MG63 (cell line): ENCODE results near the gene PLCH1. TPM values are rescaled to one million over a fixed set of nuclear protein-coding genes. Genes with fewer than 3 reads are reported as not detected.

Experiments used
- DNase-seq: peaks from one replicate; pipeline ENCODE4 v3.0.0-alpha.2; 2020
- H3K27me3 ChIP-seq: fragments of 250-450 bp; sonication (Bioruptor Pico); 2 replicates; pipeline ENCODE4 v1.5.1; 2020; ENCODE audit warnings: mild to moderate bottlenecking, moderate library complexity
- H3K36me3 ChIP-seq: fragments of 250-450 bp; sonication (Bioruptor Pico); 2 replicates; pipeline ENCODE4 v1.5.1; 2020; ENCODE audit warnings: mild to moderate bottlenecking, moderate library complexity
- H3K4me3 ChIP-seq: fragments of 250-450 bp; sonication (Bioruptor Pico); 2 replicates; pipeline ENCODE4 v1.5.1; 2020; ENCODE audit warnings: mild to moderate bottlenecking, moderate library complexity
- H3K9me3 ChIP-seq: fragments of 250-450 bp; sonication (Bioruptor Pico); 2 replicates; pipeline ENCODE4 v1.5.1; 2020; ENCODE audit warnings: mild to moderate bottlenecking, moderate library complexity
- total RNA-seq: library from RNA; depleted of rRNA; stranded (reverse); fragments of >200 nt; shearing (Covaris generic); gene quantifications from 2 replicates; pipeline ENCODE4 v1.2.3, GENCODE V29; 2014; ENCODE audit warnings: low replicate concordance

The PLCH1 gene
- total RNA-seq, 1 experiment from 2014 or later = not detected

DNA sequence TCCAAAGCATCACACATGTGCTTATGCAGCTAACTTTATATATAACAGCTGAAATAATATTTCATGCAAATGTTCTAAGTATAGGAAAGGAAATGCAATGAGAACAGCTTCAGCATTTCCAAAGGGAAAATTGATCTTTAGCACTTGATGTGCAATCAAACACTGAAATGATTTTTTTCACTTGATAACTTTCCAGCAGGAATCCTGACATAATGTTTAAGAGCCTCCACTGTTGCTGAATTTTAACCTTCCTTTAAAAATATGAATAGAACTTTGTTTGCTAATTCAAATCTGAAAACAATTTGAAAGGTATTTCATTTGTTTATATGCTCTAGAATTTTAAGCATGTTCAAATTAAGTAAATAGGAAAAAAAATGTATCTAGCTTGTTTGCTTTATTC is 354.5 kb downstream of the PLCH1 start:
- H3K27me3 ChIP-seq = no peaks in the 10 kb centered on the region
- no peaks in the 10 kb centered on the region for H3K36me3 ChIP-seq
- H3K9me3 ChIP-seq = no peaks in the 10 kb centered on the region
- no peak for DNase-seq
- no peak overlapping the region for H3K4me3 ChIP-seq

DNA sequence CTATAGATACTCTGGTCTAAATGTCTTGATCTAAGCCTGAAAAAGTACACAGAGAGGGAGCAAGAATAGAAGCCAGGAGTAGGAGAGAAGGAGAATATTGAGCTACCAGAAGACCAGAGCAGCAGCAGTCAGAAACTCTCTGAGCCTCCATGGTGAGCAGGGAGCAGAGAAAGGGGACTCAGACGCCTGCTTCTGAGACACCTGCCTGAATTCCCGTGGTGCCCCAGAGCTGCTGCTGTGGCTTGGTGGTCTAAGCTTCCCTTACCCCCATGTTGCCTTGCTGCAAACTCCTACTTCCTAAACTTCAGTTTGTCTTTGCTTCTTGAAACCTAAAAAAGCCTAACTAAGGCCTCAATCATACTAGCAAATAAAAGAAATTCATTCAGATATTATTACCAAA is 356.5 kb downstream of the PLCH1 start:
- Histone ChIP-seq H3K27me3 (no peaks in the 10 kb centered on the region), H3K9me3 (no peaks in the 10 kb centered on the region), H3K4me3 (no peak overlapping the region), H3K36me3 (no peaks in the 10 kb centered on the region)
- DNase-seq = no peak

DNA sequence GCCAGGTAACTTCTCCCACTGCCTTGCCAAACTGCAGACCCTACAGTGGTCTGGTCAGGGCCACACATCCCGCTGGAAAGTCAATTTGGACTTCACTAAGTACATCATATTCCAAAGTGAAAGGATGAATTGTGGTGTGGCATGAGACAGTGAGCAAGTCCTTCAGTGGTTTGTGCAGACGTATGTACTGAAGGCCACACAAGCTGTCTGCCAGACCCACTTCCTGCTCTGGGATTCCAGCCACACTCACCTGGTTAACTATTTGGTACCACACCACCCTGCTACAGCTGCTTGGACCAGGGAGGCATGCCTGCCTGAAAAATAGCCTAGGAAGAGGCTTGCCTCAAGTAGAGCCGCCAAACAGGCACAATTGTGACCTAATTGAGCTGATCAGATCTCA is 357.3 kb downstream of the PLCH1 start:
- Histone ChIP-seq H3K27me3 (no peaks in the 10 kb centered on the region), H3K9me3 (no peaks in the 10 kb centered on the region), H3K4me3 (no peak overlapping the region), H3K36me3 (no peaks in the 10 kb centered on the region)
- no peak for DNase-seq

DNA sequence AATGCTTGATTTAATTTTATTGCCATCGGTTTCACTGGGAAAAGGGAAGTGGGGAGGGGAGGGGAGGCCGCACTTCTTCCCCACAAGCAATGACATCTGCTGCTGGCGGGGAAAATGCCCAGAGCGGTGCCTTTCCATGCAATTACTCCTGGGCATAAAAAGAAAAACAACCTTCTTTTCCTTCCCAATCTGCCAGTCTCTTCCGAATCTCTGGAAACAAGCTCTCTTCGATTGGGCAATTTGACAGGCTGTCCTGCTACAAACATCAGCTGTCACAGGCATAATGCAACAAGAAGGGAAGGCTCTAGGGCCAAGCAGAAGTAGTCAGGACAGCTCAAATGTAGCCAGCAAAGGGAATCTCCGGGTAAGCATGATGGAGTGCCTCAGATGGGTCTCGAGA is 358.0 kb downstream of the PLCH1 start:
- no peak overlapping the region for H3K4me3 ChIP-seq
- no peak for DNase-seq
- no peaks in the 10 kb centered on the region for H3K9me3 ChIP-seq
- H3K36me3 ChIP-seq = no peaks in the 10 kb centered on the region
- H3K27me3 ChIP-seq = no peaks in the 10 kb centered on the region

DNA sequence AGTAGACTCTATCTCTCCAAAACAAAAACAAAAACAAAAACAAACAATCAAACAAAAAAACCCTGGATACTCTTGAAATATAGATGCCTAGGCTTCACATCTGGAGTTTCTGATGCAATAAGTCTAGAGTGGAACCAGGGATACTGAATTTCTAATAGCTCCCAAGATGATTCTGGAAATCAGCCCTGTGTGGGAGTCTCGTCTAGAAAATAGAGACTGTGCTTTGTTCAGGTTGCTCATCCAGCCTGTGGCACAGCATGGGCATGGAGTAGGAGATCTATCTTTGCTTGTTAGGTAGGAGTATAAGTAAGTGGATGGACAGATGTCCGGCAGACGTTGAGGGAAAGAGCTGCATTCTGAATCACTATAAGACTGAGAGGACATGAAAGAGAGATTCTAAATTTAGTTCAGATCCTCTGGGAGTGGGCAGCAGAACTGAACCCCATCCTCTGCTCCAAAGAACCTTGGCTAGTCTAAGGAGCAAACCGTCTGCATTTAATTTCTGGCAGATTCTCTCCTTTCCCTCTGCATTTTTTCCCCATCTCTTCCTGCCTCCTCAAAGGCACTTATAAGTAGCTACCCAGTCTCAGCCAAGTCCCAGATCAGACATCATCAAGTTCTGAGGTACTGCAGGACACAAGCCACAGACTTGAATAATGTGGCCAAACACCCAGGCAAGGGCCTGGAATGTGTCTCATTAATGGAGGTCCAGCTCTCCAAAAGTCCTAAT is 358.8 kb downstream of the PLCH1 start:
- H3K27me3 ChIP-seq = no peaks in the 10 kb centered on the region
- no peak for DNase-seq
- H3K36me3 ChIP-seq = no peaks in the 10 kb centered on the region
- H3K9me3 ChIP-seq = no peaks in the 10 kb centered on the region
- H3K4me3 ChIP-seq = no peak overlapping the region

DNA sequence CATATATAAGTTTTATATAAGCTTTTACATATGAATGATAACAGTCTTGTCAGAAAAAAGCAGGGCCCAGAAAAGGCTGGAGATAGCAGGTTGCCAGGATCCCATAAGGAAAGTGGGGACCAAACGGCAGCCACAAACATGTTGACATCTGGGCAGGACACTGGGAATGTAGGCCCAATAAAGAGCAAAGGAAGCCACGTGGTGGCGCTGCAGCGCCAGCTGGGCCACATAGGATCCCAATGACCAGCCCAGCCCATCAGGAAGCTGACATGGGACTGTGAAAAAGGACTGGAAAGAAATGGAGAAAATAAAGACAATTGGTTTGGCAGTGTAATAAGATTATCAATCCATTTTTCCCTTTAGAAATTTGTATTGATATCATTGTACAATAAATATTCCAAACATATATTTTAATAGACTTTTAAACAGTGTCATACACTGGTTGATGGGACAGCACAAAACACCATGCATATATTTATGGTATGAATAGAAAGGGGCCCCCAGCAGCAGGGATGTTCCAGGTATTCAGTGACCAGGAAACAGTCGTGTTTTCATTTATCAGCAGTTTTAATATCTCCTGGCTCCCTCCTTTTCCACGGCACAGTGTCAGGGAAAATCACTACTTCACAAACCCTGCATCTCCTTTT is 362.4 kb downstream of the PLCH1 start:
- no peak overlapping the region for H3K4me3 ChIP-seq
- no peaks in the 10 kb centered on the region for H3K36me3 ChIP-seq

DNA sequence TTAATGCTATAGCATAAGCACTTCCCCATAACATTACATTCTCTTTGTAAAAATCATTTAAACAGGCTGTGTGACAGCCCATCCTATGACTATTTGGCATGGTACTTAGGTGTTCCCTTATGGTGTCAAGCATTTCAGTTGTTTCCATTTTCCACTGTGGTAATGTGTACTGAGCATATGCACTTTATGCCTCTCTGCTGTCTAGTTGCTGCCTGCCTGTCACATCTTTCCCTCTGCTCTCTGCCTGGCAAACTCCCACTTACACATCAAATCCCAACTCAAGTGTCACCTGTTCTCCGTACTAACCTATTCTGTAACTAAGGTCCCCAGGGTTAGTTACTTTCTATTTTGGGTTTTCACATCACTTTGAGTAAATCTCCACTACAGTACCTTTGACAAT is 367.0 kb downstream of the PLCH1 start:
- no peak overlapping the region for H3K4me3 ChIP-seq
- H3K27me3 ChIP-seq = no peaks in the 10 kb centered on the region
- H3K9me3 ChIP-seq = no peaks in the 10 kb centered on the region
- no peak for DNase-seq
- no peaks in the 10 kb centered on the region for H3K36me3 ChIP-seq

More for the DNA sequence above, 362.4 kb downstream of the PLCH1 start:
- DNase-seq = peak; percentile 65
- no peaks in the 10 kb centered on the region for H3K9me3 ChIP-seq
- no peaks in the 10 kb centered on the region for H3K27me3 ChIP-seq

DNA sequence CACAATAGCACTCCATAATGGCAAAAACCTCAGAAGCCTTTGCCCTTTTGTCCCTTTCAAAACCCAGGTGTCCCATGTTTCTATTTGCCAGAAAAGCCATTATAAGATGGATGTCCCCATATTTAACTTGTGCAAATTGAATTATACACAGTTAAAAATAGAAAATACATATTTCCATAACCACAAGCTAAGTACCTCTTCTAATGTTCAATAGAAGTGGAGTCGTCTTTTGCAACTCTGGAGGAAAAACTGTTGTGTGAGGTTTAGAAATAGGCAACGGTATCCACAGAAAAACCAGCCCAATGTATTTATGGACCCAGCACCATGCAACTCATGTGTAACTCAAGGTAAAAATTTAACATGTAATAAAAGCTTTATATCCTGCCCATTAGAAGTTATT is 367.8 kb downstream of the PLCH1 start:
- H3K27me3 ChIP-seq = no peaks in the 10 kb centered on the region
- H3K9me3 ChIP-seq = no peaks in the 10 kb centered on the region
- no peaks in the 10 kb centered on the region for H3K36me3 ChIP-seq
- DNase-seq = no peak
- no peak overlapping the region for H3K4me3 ChIP-seq

DNA sequence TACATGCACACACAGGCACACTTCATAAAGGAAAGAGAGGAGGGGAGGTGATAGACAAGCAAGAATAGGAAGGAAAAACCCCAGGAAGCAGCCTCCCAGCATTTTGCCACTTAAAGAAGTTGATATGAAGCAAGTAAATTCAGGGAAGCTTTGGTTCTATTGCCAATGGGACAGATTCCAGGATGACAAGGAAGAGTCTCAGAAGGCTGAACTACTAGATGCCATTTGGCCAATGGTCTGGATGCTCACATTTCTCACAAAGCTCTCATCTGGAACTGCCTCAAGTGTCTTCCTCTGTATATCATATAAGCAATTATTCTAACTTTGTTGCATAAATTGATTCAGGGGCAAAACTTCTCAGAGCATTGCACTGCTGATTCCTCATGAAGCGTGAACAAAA is 372.6 kb downstream of the PLCH1 start:
- no peak for DNase-seq
- Histone ChIP-seq H3K4me3 (no peak overlapping the region), H3K27me3 (no peaks in the 10 kb centered on the region), H3K36me3 (no peaks in the 10 kb centered on the region), H3K9me3 (no peaks in the 10 kb centered on the region)

DNA sequence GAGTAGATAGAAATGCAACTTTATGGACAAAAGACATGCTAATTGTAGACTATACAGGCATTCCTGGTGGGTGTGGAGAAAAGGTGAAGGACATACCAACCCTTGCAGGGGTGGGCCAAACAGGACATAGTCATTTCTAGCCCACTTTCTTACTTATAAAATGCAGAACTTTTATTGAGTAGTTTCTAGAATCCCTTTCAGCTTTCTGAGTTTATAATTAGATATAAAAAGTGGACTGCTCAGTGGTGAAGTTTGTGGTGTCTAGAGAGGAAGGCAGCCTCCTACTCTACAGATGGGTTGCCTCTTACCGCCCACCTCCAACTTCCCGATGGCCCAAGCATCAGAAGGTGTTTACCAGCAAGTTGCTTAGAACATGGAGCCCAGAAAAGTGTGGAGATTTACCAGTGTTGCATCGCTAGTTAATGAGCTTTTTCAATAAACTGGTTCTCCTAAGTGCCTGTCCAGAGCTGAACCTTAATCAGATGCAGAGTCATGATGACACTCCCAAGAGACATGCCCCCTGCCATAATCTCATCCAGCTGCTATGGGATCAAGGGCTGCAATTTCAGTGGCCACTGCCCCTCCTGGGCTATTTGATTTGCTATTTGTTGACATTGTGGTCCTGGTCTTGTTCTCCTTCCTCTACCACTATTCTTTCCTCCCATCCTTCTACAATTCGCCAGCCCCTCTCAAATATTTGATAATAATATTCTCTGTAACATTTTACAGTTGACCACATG is 373.9 kb downstream of the PLCH1 start:
- Histone ChIP-seq H3K36me3 (no peaks in the 10 kb centered on the region), H3K27me3 (no peaks in the 10 kb centered on the region), H3K9me3 (no peaks in the 10 kb centered on the region), H3K4me3 (no peak overlapping the region)
- no peak for DNase-seq

DNA sequence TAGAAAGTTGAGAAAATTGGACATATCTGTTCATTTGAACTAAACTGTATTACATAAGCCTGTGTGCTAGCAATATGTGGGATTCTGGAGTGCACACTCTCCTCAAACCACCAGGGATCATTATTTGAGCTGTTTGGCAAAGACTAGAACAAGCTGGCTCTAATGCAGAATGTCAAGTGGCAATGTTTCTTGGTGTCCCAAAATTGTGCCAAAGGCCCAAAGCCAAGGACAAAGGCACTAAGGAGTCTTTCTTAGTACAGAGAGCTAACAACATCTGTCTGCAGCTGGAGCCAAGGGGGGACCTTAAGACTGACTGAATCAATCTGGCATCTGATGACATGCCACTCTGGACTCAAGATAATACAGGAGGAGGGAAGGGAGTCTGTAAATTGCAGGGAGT is 374.7 kb downstream of the PLCH1 start:
- no peaks in the 10 kb centered on the region for H3K36me3 ChIP-seq
- no peaks in the 10 kb centered on the region for H3K9me3 ChIP-seq
- DNase-seq = no peak
- no peak overlapping the region for H3K4me3 ChIP-seq
- H3K27me3 ChIP-seq = no peaks in the 10 kb centered on the region

DNA sequence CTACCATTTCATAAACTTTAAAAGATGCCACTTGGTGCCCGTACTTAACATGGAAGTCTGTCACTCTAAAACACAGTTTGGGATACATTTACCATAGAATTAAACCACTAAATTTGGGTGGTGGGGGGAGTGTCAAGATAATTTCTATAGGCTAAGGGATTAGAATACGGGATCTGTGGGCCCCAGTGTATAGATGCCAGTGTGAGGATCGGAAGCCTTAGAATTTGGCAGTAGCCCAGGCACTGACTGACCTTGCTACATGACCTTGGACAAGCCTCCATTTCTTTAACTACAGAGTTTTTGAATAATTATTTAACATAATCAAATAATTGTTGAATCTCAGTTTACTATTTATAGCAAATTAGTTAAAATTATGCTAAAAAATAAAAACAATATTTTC is 375.1 kb downstream of the PLCH1 start:
- H3K9me3 ChIP-seq = no peaks in the 10 kb centered on the region
- no peak overlapping the region for H3K4me3 ChIP-seq
- no peaks in the 10 kb centered on the region for H3K36me3 ChIP-seq
- no peak for DNase-seq
- H3K27me3 ChIP-seq = no peaks in the 10 kb centered on the region

DNA sequence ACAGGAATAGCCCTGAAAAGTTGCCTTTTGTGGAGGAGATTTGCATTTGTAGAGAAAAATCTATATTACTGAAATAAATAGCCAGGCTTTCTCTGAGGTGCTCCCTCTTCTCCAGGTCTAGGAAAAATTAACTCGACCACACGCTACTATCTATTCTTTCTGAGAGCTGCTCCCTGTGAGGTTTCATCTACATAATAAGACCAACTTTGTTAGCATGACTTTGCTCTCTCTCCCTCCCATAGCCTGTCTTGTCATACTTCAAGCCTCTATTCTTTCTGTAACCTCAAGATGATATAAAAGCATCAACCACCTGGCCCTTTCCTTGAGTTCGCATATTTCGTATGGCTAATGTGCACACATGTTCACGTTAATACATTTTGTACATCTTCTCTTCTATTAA is 375.6 kb downstream of the PLCH1 start:
- DNase-seq = no peak
- Histone ChIP-seq H3K36me3 (no peaks in the 10 kb centered on the region), H3K4me3 (no peak overlapping the region), H3K9me3 (no peaks in the 10 kb centered on the region), H3K27me3 (no peaks in the 10 kb centered on the region)

DNA sequence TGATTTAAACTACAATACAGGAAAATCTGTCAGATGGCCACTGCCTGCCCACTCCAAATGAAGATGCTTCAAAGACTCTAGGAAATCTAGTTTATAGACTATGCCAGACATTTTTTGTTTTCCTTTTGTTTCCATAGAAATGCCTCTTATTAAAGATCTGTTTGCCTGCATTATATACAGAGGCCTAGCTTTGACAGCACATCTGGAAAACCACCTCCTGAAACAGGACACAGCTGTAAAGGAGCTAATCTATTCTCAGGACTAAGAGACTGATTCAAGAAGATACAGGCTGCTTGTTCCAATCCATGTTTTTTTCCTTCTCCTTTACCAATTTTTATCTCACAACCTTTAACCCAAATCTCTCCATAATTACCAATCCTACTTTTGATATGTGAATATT is 376.1 kb downstream of the PLCH1 start:
- Histone ChIP-seq H3K4me3 (no peak overlapping the region), H3K9me3 (no peaks in the 10 kb centered on the region), H3K27me3 (no peaks in the 10 kb centered on the region), H3K36me3 (no peaks in the 10 kb centered on the region)
- DNase-seq = no peak

DNA sequence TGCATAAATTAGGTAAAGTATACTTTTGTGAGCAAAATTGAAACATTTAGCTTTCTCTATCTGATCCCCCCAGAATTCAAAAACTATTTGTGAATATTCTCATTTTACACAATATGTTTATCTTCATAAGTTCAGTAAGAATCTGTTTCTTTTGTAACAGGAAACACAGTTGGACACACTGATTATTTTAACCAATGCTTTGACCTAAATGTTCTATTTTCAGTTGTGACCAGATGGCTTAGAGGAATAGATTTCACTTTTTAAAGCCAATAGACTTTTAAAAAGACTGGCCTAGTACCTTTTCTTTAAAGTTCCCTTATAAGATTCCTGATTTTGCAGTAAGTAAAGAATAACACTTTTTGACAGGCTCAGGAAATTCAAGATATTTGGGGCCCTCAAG is 377.4 kb downstream of the PLCH1 start:
- H3K27me3 ChIP-seq = no peaks in the 10 kb centered on the region
- H3K9me3 ChIP-seq = no peaks in the 10 kb centered on the region
- H3K4me3 ChIP-seq = no peak overlapping the region
- DNase-seq = no peak
- no peaks in the 10 kb centered on the region for H3K36me3 ChIP-seq

DNA sequence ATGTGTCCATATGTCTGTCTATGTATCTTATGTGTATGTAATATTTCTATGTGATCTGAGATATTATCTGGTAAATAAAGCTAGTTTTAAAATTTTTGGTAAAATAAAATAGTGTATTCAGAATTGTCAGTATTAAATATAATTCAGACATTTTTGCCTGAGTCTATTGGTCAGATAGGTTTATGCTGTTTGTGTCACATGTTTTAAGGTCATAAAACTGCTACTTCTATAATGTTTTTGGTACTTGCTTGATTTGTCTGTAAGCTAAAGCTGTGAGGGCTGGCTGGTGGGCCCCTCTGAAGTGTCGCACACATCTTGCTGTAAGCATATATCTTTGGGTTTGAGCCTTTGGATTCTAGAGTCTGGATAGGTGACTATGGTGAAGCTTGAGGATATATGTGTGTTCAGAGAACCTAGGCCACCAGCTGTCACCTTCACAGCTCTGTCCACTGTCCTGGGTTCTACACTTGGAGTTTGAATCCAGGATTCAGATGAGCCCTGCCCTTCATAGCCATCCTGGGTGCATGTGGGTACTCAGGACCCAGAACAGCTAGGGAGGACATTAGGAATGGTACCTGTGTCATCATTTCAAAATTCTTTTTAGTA is 379.6 kb downstream of the PLCH1 start:
- H3K4me3 ChIP-seq = no peak overlapping the region
- no peaks in the 10 kb centered on the region for H3K9me3 ChIP-seq
- H3K36me3 ChIP-seq = no peaks in the 10 kb centered on the region
- H3K27me3 ChIP-seq = no peaks in the 10 kb centered on the region
- no peak for DNase-seq

DNA sequence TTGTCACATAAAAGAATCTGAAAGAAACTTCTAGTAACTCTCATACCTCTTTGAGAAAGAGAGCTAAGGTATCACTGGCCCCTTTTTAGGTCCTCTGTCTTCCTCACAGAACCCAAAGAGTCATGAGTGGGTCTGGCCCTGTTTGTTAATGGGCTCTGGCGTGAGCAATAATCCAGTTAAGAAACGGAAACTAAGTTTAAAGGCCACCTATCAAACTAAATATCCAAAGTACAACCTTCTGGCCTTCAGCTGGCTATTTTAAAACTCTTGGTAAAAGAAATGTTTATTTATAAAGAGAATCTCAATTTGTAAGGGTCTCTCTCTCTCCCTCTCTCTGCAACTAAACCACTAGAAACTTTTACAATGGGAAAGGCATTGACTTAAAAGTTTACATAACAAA is 380.4 kb downstream of the PLCH1 start:
- no peak for DNase-seq
- Histone ChIP-seq H3K36me3 (no peaks in the 10 kb centered on the region), H3K9me3 (no peaks in the 10 kb centered on the region), H3K4me3 (no peak overlapping the region), H3K27me3 (no peaks in the 10 kb centered on the region)
